Hematopoietic multipotent progenitor cell treated with erythropoietin and hydrocortisone succinate and interleukin-3 and kit ligand, for 6 days (in vitro differentiated cells): Measurements from ENCODE around the gene BAHCC1.
"Not testable (repeated sequence)": the region's sequence is repeated elsewhere in the genome, so short reads cannot be mapped to it uniquely, and the experiment has no call there.

Experiments used
- DNase-seq: peaks from one replicate; pipeline ENCODE4 v3.0.0-alpha.2; 2015

Gene BAHCC1

DNA sequence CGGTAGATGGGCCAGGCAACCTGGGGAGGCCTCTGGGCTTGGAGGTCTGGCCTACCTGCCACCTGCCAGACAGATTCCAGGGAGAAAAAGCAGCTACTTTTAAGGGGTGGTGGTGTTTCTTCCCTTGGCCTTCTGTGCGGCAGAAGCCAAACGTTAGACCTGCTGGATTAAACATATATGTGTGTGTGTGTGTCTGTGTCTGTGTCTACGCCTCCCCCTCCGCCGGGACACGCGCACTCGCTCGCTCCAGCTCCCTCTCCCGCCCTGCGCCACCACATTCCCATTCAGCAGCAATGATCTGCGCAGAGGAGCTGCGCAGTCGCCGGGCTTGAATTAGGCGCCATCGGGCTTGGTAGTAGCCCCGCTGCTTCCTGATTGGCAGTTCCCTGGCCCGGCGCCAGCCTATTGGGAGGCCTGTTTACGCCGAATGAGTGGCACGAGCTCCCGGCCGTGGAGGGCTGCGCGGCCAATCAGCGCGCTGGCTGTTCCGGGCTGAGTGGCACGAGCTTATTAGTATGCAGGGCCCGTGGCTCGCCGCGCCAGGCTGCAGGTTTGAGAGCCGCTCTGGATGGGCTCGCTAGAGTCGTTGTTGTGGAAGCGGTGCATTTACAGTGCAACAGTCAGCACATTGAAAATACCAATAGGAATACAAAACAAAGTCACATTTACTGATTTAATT, at the start of gene BAHCC1:
BAHCC1 (plus strand) TSS at position 537 of the 679 bp plus-strand sequence. CDS start 4,283 bp downstream, outside the sequence.
- peak; percentile 99 for DNase-seq

DNA sequence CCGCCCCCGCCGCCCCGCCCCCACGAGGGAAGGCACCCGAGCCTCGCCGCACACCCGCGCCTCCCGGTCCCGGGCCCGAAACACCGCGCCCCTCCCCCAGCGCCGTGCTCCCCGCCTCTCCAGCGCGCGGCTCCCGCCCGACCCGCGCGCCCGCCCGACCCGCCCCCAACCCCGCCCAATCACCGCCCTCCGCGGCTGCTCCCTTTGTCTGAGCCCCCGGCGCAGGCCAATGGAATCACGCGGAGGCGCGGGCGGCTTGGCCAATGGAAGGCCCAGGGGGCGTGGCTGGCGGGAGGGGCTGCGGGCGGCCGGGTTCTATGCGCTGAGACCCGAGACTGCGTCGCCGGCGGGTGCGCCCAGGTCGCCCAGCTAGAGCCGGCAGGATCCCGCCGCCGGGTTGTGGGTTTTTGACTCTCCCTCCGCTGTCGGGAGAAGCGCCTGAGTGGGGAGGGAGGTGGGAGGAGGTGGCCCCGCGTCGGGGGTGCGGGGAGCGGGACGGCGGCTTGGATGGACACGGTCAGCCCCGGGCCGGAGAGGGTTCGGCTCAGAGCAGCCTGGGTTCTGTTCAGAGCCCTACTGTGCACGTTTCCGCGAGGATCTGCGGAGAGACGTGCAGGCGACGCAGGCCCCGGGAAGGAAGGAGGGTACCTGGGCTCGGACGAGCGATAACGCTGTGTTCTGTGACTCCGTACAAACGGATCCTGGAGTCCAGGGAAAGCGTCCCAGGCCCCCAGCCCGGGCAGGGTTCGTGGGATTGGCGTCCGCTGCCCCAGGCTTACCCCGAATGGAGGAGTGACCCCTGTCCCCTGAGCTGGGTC, 49.0 kb upstream of the BAHCC1 start:
- peak; percentile 97 for DNase-seq

DNA sequence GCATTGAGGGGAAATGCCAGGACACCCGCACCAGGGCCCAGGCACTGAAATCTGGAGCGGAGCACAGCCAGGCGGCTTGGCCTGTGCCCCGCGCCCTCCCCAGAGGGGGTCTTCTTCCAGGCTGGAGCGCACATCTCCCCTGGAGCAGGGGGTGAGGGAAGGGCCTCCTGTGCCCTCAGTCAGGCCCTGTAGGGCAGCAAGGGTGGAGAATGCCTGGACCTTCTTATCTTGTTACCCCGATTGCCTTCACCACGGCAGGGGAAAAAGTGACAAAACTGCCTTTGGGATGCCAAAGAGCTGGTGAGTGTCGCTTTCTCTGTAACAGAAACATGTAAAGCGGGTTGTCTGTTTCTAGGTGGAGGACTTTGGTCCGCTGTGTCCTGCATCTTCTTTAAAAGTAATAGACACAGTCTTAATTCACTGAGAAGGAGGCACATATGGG, 48.3 kb upstream of the BAHCC1 start:
- no peak for DNase-seq

DNA sequence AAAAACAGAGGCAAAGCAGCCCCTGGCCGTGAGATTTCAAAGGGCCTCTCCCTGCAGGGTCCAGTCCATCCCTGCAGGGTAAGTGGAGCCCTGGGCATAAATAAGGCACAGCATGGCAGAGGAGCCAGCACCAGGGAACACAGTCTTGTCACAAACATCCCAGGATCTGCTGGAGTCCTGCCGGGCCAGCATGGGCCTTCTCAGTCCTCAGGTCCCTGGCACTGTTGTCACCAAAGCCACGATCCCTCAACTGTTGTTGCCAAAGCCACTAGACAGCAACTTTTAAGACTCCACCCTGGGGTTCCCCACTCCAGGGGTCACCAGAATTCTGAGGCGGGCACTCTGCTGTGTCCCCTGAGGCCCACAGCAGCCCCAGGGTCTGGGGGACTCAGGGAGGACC, 47.8 kb upstream of the BAHCC1 start:
- DNase-seq: no peak

DNA sequence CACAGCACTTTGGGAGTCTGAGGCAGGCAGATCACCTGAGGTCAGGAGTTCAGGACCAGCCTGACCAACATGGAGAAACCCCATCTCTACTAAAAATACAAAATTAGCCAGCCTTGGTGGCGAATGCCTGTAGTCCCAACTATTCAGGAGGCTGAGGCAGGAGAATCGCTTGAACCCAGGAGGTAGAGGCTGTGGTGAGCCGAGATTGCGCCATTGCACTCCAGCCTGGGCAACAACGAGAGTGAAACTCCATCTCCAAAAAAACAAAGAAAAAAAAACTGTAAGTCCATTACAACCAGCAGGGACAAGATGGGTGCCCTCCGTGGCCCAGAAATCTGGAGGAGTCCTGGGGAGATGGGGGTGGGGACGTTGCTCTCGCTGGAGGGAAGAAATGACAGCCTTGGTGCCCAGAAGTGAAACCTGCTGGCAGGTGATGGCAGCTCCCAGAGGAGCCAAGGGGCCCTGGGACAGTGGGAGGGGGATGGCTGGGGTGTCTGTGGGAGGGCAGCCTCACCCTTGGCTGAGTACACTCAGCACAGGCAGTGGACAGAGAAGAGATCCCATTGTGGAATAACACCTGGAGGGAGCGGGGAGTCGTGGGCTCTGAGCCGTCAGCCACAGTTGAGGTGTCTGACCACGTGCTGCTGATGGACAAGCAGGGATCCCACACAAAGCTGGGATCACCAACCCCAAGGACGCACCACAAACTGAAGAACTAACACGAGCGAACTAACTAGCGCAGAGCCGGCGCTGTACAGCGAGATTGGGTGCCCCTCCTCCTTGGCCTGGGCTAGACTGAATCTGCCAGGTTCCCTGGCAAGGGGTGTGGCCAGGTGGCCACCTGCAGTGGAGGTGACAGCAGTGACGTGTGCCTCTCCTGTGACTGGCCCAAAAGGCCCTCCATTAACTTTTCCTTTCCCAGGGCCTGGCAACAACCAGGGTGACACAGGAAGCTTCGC, 46.9 kb upstream of the BAHCC1 start:
- DNase-seq: no peak

DNA sequence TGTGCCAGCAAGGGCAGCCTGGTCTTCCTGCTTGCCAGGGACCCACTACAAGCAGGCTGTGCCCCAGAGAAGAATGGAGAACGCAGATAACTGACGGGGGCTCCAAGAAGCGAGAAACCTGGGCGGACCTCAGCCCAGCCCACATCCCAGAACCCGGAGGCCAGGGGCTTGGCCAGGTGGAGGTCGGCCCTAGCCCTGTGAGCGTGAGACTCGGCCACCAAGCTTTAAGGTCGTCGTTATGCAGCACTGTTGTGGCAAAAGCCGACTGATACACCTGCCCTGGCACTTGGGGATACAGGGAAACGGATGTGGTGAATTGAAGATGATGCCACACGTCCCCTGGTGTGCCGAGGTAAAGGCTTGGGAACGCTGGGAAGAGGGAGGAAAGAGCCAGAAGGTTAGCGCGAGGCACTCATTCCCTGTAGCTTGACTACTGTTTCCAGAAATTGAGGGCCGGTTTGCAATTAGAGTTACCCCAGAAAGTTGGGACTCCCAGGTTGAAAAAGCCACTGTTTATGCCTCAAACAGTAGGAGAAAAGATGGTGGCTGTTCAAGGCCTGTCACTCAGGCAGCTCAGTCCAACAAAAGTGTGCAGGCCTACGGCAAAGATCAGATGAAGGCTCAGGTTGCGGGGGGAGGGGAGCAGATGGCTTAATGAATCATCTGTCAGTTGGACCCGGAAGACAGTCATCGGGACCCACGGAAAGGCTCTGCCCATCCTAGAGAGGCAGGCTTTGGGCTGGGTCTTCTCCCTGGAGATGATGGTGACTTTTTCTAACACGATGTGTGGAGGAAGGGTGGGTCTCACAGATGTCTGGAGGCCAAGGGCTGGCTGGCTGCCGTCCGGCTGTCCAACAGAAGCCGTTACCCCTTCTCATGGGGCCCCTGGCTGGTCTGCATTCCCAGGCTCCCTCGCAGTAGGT, 45.6 kb upstream of the BAHCC1 start:
- DNase-seq: no peak

DNA sequence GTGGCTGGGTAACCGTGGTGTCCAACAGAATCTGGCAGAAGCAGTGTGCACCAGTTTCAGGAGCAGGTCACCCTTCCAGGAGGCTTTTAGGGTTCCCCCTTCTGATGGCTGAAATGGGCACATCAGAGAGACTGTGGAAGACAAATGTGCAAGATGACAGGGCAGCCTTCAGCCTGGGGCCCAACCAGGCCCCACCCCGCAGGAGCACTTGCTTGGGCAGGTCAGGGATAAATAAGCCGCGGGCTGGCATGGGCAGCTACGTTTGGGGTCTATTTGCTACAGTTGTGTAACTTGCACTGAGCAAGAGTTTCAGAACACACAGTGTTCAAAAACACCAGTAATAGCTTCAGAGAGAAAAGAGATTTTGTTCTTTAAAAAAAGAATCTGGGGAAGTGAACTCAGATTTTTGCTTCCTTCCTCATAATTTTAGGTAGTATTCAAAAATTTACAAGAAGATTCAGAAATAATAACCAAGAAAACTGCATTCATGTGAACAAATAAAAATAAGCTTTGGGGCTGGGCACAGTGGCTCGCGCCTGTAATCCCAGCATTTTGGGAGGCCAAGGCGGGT, 44.9 kb upstream of the BAHCC1 start:
- no peak for DNase-seq

DNA sequence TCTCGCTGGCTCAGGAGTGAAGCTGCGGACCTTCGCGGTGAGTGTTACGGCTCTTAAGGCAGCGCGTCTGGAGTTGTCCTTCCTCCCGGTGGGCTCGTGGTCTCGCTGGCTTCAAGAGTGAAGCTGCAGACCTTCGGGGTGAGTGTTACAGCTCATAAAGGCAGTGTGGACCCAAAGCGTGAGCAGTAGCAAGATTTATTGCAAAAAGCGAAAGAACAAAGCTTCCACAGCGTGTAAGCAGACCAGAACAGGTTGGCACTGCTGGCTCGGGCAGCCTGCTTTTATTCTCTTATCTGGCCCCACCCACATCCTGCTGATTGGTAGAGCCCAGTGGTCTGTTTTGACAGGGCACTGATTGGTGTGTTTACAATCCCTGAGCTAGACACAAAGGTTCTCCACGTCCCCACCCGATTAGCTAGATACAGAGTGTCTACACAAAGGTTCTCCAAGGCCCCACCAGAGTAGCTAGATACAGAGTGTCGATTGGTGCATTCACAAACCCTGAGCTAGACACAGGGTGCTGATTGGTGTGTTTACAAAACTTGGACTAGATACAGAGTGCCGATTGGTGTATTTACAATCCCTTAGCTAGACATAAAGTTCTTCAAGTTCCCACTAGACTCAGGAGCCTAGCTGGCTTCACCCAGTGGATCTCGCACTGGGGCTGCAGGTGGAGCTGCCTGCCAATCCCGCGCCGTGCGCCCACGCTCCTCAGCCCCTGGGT, 43.8 kb upstream of the BAHCC1 start:
- not testable (repeated sequence) for DNase-seq

DNA sequence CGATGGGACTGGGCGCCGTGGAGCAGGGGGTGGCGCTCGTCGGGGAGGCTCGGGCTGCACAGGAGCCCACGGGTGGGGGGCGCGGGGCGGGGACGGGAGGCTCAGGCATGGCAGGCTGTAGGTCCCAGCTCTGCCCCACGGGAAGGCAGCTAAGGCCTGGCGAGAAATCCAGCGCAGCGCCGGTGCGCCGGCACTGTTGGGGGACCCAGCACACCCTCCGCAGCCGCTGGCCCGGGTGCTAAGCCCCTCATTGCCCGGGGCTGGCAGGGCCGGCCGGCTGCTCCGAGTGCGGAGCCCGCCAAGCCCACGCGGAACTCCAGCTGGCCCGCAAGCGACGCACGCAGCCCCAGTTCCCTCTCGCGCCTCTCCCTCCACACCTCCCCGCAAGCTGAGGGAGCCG, 43.2 kb upstream of the BAHCC1 start:
- not testable (repeated sequence) for DNase-seq

DNA sequence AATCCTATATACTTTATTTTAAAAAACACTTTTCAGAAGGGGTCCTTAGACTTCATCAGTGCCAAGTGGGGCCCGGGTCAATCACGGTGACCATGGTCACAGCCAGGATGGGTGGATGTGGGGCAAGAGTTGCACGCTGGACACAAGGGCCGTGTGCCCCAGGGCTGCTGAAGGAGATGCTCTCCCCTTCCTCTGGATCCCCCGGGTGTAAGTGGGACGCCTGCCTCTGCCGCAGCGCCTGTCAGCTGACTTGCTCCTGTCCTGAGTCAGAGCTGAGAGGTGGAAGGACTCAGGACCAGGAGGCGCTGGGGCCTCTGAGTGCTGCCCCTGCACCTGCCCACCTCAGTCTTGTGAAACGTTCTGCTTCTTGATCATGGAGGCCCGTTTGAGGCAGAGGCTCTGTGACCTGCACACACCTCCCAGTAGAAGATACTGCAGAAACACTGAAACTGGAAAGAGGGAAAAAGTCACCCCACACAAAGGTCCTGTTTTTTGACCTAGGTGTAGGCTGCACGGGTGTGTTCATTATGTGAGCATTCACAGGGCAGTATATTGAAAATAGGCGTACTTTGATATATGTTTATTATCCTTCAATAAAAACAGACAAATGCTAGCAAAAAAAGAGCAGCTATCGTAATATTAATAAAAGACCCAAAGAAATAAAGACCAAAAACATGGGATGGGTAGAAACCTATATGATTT, 40.9 kb upstream of the BAHCC1 start:
- no peak for DNase-seq

DNA sequence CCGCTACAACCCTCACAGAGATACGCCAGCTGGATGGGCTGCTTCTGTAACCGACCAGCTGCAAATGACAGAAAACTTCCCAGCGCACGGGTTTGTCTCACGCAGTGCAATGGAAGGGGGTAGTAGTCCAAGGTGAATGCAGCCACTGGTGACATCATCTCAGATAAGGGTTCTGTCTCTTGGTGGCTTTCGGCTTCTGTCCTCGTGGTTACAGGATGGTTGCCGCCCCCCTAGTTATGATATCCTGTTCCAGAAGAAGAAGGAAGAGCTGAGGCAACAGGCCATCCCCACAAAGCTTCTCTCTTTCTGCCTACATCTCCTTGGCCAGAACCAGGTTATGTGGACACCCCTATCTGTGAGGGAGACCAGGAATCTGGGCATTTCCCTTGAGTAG, 40.3 kb upstream of the BAHCC1 start:
- peak; percentile 51 for DNase-seq

DNA sequence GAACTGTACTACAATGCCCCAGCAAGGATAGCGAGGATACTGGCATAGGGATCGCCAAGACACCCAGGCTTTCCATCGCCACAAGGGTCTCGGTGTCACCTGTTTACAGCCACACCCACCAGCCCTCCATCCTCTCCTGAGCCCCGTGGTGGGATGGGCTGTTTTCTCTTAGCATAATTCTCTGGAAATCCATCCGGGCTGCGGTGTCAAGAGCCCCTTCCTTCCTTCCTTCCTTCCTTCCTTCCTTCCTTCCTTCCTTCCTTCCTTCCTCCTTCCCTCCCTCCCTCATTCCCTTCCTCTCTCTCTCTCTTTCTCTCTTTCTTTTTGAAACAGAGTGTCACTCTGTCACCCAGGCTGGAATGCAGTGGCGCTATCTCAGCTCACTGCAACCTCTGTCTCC, 36.0 kb upstream of the BAHCC1 start:
- no peak for DNase-seq

DNA sequence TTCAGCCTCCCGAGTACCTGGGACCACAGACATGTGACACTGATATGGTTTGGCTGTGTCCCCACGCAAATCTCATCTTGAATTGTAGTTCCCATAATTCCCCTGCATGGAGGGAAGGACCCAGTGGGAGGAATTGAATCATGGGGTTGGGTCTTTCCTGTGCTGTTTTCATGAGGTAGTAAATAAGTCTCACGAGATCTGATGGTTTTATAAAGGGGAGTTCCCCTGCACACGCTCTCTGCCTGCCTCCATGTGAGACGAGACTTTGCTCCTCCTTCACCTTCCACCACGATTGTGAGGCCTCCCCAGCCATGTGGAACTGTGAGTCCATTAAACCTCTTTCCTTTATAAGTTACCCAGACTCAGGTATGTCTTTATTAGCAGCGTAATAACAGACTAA, 33.3 kb upstream of the BAHCC1 start:
- not testable (repeated sequence) for DNase-seq

DNA sequence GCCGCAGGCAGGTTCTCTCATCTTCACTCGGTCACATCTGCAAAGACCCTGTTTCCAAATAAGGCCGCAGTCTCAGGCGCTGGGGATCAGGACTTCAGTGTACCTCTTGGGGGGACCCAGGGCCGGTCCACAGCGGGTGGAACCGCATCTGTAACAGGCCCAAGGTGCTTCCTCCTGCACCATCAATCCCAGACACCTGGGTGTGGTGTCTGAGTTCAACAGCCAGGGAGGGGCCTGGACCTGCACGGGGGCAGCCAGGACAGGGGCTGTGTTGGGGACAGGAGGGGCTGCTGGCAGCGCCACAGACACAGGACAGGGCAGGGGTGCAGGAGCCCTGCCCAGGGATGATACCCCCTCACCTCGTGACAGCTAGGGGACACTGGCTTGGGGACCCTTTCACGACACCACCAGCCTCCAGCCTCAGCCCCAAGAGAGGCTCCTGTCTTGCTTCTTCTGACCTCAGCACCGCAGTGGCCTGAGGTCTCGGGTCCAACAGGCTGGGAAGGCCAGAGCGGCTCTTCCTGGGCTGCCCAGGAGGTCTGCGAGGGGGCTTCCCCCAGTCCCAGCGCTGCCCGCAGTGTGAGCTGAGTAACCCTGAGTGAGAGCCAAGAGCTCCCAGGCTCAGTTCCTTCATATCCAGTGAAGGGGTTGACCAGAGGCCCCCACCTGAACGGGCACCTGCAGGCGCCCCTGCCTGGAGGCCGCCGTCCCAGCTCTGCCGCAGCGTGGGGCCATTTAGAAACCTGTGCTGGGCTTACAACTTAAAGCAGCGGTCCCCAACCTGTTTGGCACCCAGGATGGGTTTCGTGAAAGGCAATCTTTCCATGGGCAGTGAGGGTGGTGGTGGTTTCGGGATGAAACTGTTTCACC, 30.7 kb upstream of the BAHCC1 start:
- DNase-seq: no peak

DNA sequence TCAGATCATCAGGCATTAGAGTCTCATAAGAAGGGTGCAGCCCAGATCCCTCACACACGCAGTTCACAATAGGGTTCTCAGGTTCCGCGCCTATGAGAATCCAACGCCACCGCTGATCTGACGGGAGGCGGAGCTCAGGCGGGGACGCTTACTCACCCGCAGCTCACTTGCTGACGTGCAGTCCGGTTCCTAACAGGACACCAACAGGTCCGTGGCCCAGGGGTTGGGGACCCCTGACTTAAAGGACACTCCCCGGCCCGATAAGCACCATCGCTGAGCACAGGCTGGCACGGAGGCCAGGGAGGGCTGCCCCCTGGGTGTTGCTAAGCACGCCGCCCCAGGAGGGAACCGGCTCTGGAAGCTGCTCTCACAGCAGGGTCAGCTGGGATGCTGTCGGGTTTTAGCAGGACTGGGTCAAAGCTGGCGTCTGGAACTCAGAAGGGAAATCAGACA, 30.1 kb upstream of the BAHCC1 start:
- DNase-seq: no peak

DNA sequence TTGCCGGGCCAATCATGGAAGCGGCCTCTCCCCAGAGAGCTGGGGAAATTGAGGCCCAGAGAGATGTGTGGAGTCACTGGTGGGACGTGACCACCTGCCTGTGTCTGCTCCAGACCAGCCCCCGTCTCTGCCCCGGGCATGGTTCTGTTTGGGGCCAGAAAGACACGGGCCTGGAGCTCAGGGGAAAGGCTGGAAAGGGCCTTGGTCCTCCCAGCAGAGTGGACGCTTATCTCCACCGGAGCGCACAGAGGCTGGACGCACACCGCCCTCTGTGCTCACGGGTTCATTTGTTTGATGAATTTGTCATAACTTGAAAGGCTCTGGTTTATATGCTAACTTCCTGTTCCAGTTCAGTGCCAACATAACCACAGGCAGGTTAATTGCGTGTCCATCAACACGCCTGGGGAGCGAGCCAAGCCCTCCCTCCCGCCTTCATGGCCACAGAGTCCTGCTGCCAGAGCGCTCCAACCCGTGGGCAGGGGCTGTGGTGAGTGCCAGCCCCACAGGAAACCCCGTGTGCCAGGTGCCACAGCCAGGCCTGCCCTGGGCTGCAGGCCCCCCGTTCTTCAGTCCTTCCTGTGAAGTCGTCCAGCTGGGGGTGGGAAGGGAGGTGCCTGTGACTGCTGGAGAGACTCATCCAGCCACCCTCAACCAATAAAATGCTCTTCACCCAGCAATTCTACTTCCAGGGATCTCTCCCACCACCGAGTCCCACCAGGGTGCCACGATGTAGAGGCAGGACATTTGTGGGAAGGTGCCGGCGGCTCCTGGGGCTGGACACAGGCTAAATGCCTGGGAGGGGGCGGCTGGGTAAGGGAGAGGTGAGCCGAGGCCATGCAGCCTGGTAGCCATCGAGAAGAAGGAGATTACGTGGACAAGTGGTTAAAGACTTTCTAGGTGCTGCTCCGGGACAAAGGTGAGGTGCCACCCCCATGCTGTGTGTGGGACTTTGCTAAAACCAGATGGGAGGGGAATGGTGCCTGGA, 29.4 kb upstream of the BAHCC1 start:
- DNase-seq: peak; percentile 44

DNA sequence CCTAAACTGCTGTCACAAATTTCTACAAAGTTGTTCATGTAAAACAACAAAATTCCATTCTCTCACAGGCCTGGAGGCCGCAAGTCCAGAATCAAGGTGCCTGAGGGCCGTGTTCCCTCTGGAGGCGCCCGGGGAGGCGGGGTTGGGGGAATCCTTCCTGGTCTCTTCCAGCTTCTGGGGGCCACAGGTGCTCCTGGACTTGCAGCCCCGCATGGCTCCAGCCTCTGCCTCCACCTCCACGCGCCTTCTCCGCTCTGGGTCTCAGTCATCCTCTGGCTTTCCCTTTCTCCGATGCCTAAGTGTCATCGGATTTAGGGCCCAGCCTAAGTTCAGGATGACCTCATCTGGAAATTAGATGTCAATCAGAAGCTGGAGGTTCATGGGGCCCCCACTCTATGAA, 28.6 kb upstream of the BAHCC1 start:
- no peak for DNase-seq

DNA sequence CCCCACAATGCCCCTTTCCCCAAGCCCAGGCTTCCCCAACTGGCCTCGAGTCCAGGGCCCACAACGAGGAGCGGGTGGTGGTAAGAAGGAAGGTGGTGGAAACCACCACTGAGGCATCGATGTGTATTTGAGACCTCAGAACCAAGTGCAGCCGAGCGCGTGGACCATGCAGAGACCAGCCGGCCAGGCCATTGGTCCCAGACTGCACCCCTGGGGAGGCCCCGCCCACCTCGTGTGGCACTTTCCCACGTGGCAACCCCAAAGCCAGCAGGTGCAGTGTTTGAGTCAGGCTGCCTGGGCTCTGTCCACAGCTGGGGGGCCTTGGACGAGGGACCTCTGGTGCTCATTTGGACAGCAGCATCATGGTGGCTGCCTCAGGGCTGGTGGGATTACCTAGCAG, 28.1 kb upstream of the BAHCC1 start:
- DNase-seq: no peak
